Fibroblast of lung (primary cell): ENCODE data around the gene DUSP8. TPM values are rescaled to one million over a fixed set of nuclear protein-coding genes. Genes with fewer than 3 reads are reported as not detected.

ENCODE experiments used
- DNase-seq, 2 donors: peaks; one replicate each; pipeline versions ENCODE4 v3.0.0 to v3.0.0-alpha.2; 2010; ENCODE audit warnings: low read depth in 2 of 2
- H2AFZ ChIP-seq: 2 replicates; pipeline ENCODE4 v1.5.1; 2012; ENCODE audit warnings: low read length, control low read depth, inconsistent platforms
- H3K27ac ChIP-seq: 2 replicates; pipeline ENCODE4 v1.5.1; 2011; ENCODE audit warnings: low read length, control low read depth; ENCODE audit not compliant: insufficient read depth
- H3K27me3 ChIP-seq: 2 replicates; pipeline ENCODE4 v1.5.1; 2011; ENCODE audit warnings: mild to moderate bottlenecking, low read length; ENCODE audit not compliant: control insufficient read depth, insufficient read depth
- H3K36me3 ChIP-seq: 2 replicates; pipeline ENCODE4 v1.5.1; 2011; ENCODE audit warnings: low read length; ENCODE audit not compliant: control insufficient read depth, insufficient read depth
- H3K4me1 ChIP-seq: 2 replicates; pipeline ENCODE4 v1.5.1; 2011; ENCODE audit warnings: low read length; ENCODE audit not compliant: control insufficient read depth, insufficient read depth; ENCODE audit errors: extremely low read depth
- H3K4me2 ChIP-seq: 2 replicates; pipeline ENCODE4 v1.5.1; 2011; ENCODE audit warnings: low read length, control low read depth; ENCODE audit not compliant: insufficient read depth; ENCODE audit errors: extremely low read depth
- H3K4me3 ChIP-seq, 4 experiments: fragments of 200-600 bp in 1 of 4; sonication (generic) in 1 of 4; replicated peaks in 1 of 4; 2 replicates each; pipeline ENCODE4 v1.5.1; 2011 to 2016; ENCODE audit warnings: low read length in 4 of 4, low read depth in 3 of 4, mild to moderate bottlenecking in 3 of 4, control low read depth in 2 of 4, inconsistent platforms in 1 of 4, mixed read lengths in 1 of 4; ENCODE audit not compliant: insufficient read depth in 1 of 4; ENCODE audit errors: control extremely low read depth in 1 of 4
- H3K79me2 ChIP-seq: 2 replicates; pipeline ENCODE4 v1.5.1; 2012; ENCODE audit warnings: mild to moderate bottlenecking, low read length, inconsistent platforms; ENCODE audit not compliant: control insufficient read depth, insufficient read depth
- H3K9ac ChIP-seq: 2 replicates; pipeline ENCODE4 v1.5.1; 2011; ENCODE audit warnings: mild to moderate bottlenecking, low read length, control low read depth; ENCODE audit not compliant: insufficient read depth
- H3K9me3 ChIP-seq: 2 replicates; pipeline ENCODE4 v1.5.1; 2012; ENCODE audit warnings: low read depth, low read length; ENCODE audit not compliant: control insufficient read depth, insufficient read depth
- H4K20me1 ChIP-seq: 2 replicates; pipeline ENCODE4 v1.5.1; 2011; ENCODE audit warnings: low read length; ENCODE audit not compliant: control insufficient read depth, insufficient read depth; ENCODE audit errors: extremely low read depth
- EZH2 ChIP-seq: IDR thresholded peaks from 2 replicates; pipeline ENCODE4 v1.5.1; 2012; ENCODE audit warnings: low read length, control low read depth, mild to moderate bottlenecking; ENCODE audit errors: missing control alignments
- polyA plus RNA-seq, 2 donors: library from polyadenylated mRNA; depleted of rRNA in 1 of 2; stranded (reverse) in 1 of 2; unstranded in 1 of 2; fragments of >200 nt; gene quantifications; 2 replicates each; pipeline ENCODE4 v1.2.1, GENCODE V29; 2011 to 2012; ENCODE audit warnings: missing spikeins in 1 of 2
- total RNA-seq: library from RNA; depleted of rRNA; stranded (reverse); fragments of >200 nt; gene quantifications from 2 replicates; pipeline ENCODE4 v1.2.1, GENCODE V29; 2014
- TF ChIP-seq, protein P1 (sequence below), 2 donors: IDR thresholded peaks in 1 of 2; conservative IDR thresholded peaks in 1 of 2; 1 replicate in 1 of 2; 2 replicates in 1 of 2; pipeline ENCODE4 v1.5.1; 2011 to 2012; ENCODE audit warnings: low read length in 2 of 2, control low read depth in 1 of 2, inconsistent platforms in 1 of 2, low read depth in 1 of 2, mild to moderate bottlenecking in 1 of 2

The DUSP8 gene
- total and polyA plus RNA-seq, 2 donors (not counting 1 experiment from before 2014, with no cell fraction given), result 0.62 to 0.66 TPM

DNA sequence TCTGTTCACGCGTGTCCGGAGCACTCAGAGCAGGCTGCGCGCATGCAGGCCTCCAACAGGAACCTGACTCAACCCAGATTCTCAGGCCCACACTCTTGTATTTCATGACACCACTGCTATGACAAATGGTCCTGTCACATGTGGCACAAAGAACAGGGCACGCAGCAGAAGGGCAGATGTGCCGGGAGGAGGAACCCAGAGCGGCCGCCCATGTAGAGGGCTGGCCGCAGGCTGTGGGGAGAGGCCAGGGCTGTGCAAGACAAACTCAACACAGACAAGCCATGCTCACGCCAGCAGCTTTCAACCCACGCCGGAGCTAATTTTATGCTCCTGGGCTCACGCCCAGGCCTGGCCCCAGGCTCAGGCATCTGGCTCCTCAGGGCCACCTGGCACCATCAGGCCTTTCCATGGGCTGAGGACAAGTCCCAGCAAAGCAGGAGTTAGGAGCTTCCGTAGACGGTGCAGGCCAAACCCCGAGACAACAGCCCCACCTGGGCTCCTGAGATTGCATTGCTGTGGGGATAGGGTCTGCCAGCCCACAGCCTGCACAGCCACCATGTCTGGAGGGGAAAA, 40.0 kb downstream of the DUSP8 start:
- Histone ChIP-seq H3K9ac (no peak overlapping the region), H3K4me2 (peak overlapping the region; percentile 17), H3K9me3 (no peaks in the 10 kb centered on the region), H3K4me1 (peaks cover 3% of the 10 kb centered on the region), H3K79me2 (peaks cover 46% of the 10 kb centered on the region), H3K36me3 (peaks cover 1% of the 10 kb centered on the region), H4K20me1 (peaks cover 2% of the 10 kb centered on the region), H3K4me3 (peak overlapping the region in 1 of 4 experiments; percentile 0), H3K27ac (no peak overlapping the region), H2AFZ (no peak overlapping the region), H3K27me3 (no peaks in the 10 kb centered on the region)
- peak in 1 of 2 donors; percentile 77 for DNase-seq
- TF ChIP-seq, protein P1, sequence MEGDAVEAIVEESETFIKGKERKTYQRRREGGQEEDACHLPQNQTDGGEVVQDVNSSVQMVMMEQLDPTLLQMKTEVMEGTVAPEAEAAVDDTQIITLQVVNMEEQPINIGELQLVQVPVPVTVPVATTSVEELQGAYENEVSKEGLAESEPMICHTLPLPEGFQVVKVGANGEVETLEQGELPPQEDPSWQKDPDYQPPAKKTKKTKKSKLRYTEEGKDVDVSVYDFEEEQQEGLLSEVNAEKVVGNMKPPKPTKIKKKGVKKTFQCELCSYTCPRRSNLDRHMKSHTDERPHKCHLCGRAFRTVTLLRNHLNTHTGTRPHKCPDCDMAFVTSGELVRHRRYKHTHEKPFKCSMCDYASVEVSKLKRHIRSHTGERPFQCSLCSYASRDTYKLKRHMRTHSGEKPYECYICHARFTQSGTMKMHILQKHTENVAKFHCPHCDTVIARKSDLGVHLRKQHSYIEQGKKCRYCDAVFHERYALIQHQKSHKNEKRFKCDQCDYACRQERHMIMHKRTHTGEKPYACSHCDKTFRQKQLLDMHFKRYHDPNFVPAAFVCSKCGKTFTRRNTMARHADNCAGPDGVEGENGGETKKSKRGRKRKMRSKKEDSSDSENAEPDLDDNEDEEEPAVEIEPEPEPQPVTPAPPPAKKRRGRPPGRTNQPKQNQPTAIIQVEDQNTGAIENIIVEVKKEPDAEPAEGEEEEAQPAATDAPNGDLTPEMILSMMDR (conservative IDR thresholded peaks at IDR 0.05 in 1 of 2, IDR thresholded peaks at IDR 0.05 in 1 of 2; ENCODE audit: low read depth in 1 of 2, low read length in 2 of 2), result no peak
- TF ChIP-seq EZH2, result no peak

DNA sequence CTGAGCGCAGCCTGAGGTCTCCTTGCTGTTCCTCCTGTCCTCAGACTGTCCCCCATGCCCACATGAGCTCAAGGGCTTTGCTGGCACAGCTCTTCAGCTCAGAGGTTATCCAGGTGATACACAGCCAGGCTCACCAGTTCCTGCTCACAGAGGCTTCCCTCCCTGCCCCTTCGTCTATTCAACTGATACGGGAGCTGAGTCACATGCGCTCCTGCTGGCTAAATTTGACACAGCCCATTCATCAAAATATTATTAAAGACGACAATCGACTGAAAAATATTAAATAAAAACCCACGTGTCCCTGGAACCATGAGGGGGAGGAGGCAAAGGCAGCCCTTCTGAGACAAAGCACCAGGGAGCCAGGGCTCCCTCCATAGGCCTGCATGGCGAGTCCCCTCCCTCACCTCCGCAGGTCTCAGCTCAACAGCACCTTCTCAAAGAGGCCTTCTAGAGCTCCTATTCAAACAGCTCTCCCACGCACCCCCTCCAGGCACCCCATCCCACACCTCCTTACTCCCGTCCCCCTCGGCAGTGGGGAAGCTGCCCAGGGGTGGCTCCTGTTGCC, 40.5 kb downstream of the DUSP8 start:
- Histone ChIP-seq H2AFZ (no peak overlapping the region), H4K20me1 (peaks cover 2% of the 10 kb centered on the region), H3K4me2 (peak overlapping the region; percentile 25), H3K9me3 (no peaks in the 10 kb centered on the region), H3K4me1 (peaks cover 3% of the 10 kb centered on the region), H3K27me3 (no peaks in the 10 kb centered on the region), H3K27ac (no peak overlapping the region), H3K4me3 (peak overlapping the region in 1 of 4 experiments; percentile 0), H3K9ac (no peak overlapping the region), H3K79me2 (peaks cover 43% of the 10 kb centered on the region), H3K36me3 (peaks cover 1% of the 10 kb centered on the region)
- no peak for TF ChIP-seq EZH2
- peak in 1 of 2 donors; percentile 40 for DNase-seq

DNA sequence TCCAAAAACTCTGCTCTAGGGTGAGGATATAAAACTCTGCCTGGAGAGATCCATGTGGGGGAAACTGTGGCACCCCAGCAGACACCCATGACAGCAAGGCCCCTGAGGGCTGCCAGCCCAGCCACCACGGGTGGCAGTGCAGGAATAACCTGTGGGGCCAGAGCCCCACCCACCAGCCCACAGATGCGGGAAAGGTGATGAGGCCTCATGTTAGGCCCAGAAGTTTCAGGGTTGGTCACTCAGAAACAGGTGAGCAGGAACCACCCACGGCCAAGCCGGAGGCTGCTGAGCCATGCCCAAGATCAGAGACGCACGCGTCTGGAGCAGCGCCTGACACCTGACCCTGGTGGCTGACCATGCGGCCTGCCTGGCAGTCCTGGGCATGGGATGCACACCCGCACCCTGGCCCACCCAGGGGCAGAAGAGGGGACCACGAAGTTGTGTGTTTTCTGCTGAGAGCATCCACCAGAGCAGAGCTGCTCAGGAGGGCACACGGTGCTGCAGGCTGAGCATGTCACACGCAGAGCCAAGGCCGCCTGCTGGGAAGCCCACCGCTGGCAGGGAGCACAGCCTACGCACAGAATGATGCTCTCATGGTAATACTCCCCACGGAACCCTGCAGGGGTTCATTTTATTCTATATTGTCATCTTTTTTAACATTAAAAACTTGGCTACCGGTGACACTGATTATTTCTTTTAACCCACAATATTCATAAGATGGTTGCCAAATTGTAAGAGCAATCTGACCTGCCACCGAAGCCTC, 41.2 kb downstream of the DUSP8 start:
- Histone ChIP-seq H3K27me3 (no peaks in the 10 kb centered on the region), H3K9me3 (no peaks in the 10 kb centered on the region), H3K79me2 (peaks cover 44% of the 10 kb centered on the region), H2AFZ (no peak overlapping the region), H3K4me3 (no peak overlapping the region), H3K4me1 (peaks cover 3% of the 10 kb centered on the region), H3K9ac (no peak overlapping the region), H3K4me2 (peak overlapping the region; percentile 25), H4K20me1 (peaks cover 2% of the 10 kb centered on the region), H3K36me3 (peaks cover 1% of the 10 kb centered on the region), H3K27ac (no peak overlapping the region)
- no peak for DNase-seq
- TF ChIP-seq, protein P1 (conservative IDR thresholded peaks at IDR 0.05 in 1 of 2, IDR thresholded peaks at IDR 0.05 in 1 of 2; ENCODE audit: low read depth in 1 of 2, low read length in 2 of 2), result no peak
- no peak for TF ChIP-seq EZH2
